GM21515 (cell line): Measurements from ENCODE around the gene HOXD12.

Experiments used
- ATAC-seq: cut with Tn5 transposase; IDR thresholded peaks from one replicate; pipeline ENCODE4 v1.9.1; 2021; ENCODE audit not compliant: unreplicated experiment

HOXD12 gene

GRCh38 chr2:176105078-176105729 is 5.6 kb downstream of the HOXD12 start:
- ATAC-seq: no peak

GRCh38 chr2:176105730-176106580 is 6.4 kb downstream of the HOXD12 start:
- no peak for ATAC-seq

- no peak for ATAC-seq
Observed at GRCh38 chr2:176106581-176107539, 7.3 kb downstream of the HOXD12 start, which contains the start of gene HOXD11. Gene HOXD11 (plus strand): TSS chr2:176107280. CDS start chr2:176107356, 76 bp downstream.

- no peak for ATAC-seq
Observed at GRCh38 chr2:176107731-176108181, 8.2 kb downstream of the HOXD12 start.

- no peak for ATAC-seq
Observed at GRCh38 chr2:176109192-176109901, 9.8 kb downstream of the HOXD12 start.

GRCh38 chr2:176109946-176110345 is 10.4 kb downstream of the HOXD12 start:
- no peak for ATAC-seq

- no peak for ATAC-seq
Observed at GRCh38 chr2:176110415-176111308, 11.1 kb downstream of the HOXD12 start.

GRCh38 chr2:176111309-176111663 is 11.7 kb downstream of the HOXD12 start:
- ATAC-seq: no peak

GRCh38 chr2:176111846-176112374 is 12.3 kb downstream of the HOXD12 start:
- ATAC-seq: no peak

GRCh38 chr2:176112375-176113302 is 13.0 kb downstream of the HOXD12 start:
- no peak for ATAC-seq

- no peak for ATAC-seq
Observed at GRCh38 chr2:176114120-176114929, 14.7 kb downstream of the HOXD12 start.

- ATAC-seq: no peak
Observed at GRCh38 chr2:176114930-176115625, 15.5 kb downstream of the HOXD12 start.

- ATAC-seq: no peak
Observed at GRCh38 chr2:176115883-176116813, 16.6 kb downstream of the HOXD12 start, which contains the start of gene HOXD10. Gene HOXD10 (plus strand): TSS chr2:176116778. CDS start chr2:176116834, 56 bp downstream.

- no peak for ATAC-seq
Observed at GRCh38 chr2:176117162-176117822, 17.7 kb downstream of the HOXD12 start.

- ATAC-seq: no peak
Observed at GRCh38 chr2:176117823-176118371, 18.3 kb downstream of the HOXD12 start.
